ENCODE measurements around the gene IL4R. TPM values are rescaled to one million over a fixed set of nuclear protein-coding genes. Genes with fewer than 3 reads are reported as not detected.
"Not testable (repeated sequence)": the region's sequence is repeated elsewhere in the genome, so short reads cannot be mapped to it uniquely, and the experiment has no call there.

IL4R gene
- polyA plus RNA-seq, 1 donor from 2014 or later, result 69.6 TPM

DNA sequence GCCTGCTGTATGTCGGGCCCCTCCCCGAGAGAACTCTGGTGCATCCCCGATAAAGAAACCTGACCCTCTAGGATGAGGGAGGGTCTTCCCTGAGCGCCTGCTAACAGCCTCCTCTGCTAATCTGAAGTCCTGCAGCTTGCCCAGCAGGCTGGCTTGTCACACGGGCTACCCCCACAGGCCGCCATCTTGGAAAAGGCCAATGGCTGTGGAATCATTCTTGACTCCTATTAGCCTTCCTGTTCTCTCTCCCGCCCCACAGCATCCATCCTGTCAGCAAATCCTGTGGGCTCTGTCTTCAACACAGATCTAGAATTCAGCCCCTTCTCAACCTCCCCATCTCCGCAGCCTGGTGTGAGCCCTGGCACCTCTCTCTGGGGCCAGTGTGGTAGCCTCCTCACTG lies 12.0 kb downstream of the IL4R start:
- no peaks in the 10 kb centered on the region for H3K27me3 Mint-ChIP-seq
- H3K4me1 Mint-ChIP-seq, result peaks cover 0 to 17% (median 16%) of the 10 kb centered on the region in 3 donors
- H3K4me3 Mint-ChIP-seq, result no peak overlapping the region
- no peaks in the 10 kb centered on the region for H3K36me3 Mint-ChIP-seq
- H3K27ac Mint-ChIP-seq, result peak overlapping the region in 2 of 3 donors; percentile 46 to 62
- H3K9me3 Mint-ChIP-seq, result no peaks in the 10 kb centered on the region

- Mint-ChIP-seq H3K4me3 (peak overlapping the region in 1 of 4 donors; percentile 57), H3K9me3 (no peaks in the 10 kb centered on the region), H3K36me3 (no peaks in the 10 kb centered on the region)
These were observed 12.5 kb downstream of the IL4R start for GRCh38 chr16:27326251-27326650.

DNA sequence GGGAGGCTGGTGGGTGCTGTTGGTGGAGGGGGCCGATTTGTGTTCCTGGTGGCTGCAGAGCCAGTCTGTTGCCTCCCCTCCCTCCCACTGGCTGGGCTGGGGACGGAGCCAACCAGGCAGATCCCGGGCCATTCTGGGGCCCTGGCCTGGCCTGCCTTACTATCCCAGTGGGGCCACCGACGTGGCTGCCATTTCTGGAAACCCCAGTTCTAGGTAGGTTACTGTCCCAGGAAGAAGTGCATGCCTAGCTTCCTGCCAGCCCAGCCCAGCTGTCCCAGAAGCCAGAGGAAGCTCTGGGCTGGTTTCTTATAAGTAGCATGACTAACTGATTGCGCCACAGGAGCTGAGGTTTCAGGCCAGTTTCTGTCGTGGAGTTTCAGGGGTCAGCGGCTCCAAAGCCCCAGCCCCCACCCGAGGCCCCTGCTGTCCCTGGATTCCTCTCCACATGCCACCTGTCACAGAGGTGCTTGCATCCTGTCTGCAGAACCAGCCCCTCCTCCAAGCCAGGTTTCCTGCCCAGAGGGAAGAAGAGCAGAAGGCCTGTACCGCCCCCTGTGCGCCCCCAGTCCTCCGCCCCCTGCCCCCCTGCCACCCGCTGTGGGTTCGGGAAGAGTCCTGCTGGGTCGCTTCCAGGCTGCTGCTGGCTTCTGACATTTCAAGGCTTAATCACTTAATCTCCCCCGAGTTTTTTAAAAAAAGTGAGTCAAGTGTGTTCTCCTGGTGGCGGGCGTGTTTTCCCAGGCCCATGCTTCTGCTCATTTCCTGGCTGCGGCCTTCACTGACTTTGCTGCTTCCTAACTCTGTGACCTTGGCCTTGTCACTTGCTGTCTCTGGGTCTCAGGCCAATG lies 13.2 kb downstream of the IL4R start:
- Mint-ChIP-seq H3K4me3 (peak overlapping the region in 1 of 4 donors; percentile 51), H3K27ac (peak overlapping the region in 1 of 3 donors; percentile 59), H3K36me3 (no peaks in the 10 kb centered on the region), H3K4me1 (peaks cover 0 to 12% (median 12%) of the 10 kb centered on the region in 3 donors), H3K27me3 (no peaks in the 10 kb centered on the region), H3K9me3 (no peaks in the 10 kb centered on the region)

More at GRCh38 chr16:27326251-27326650, 12.5 kb downstream of the IL4R start:
- Mint-ChIP-seq H3K27me3 (no peaks in the 10 kb centered on the region), H3K27ac (peak overlapping the region in 1 of 3 donors; percentile 39), H3K4me1 (peaks cover 0 to 15% (median 14%) of the 10 kb centered on the region in 3 donors)

DNA sequence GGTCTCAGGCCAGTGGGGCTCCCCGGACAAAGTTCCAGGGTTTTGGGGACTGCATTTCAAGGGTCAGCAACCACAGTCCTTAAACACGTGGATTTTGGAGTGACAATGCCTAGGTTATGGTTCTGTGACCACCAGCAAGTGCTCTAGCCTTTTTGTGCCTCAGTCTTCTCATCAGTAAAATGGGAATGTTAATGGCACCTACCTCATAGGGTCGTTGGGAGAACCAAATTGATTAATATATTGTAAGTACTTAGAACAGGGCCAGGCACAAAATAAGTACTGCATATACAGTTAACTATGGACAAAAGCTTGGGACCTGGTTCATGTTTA lies 13.8 kb downstream of the IL4R start:
- no peaks in the 10 kb centered on the region for H3K27me3 Mint-ChIP-seq
- no peaks in the 10 kb centered on the region for H3K9me3 Mint-ChIP-seq
- H3K4me3 Mint-ChIP-seq, result peak overlapping the region in 1 of 4 donors; percentile 51
- peaks cover 0 to 12% (median 12%) of the 10 kb centered on the region in 3 donors for H3K4me1 Mint-ChIP-seq
- no peaks in the 10 kb centered on the region for H3K36me3 Mint-ChIP-seq
- peak overlapping the region in 1 of 3 donors; percentile 59 for H3K27ac Mint-ChIP-seq

GRCh38 chr16:27328937-27329336 lies 15.2 kb downstream of the IL4R start:
- peaks cover 0 to 12% (median 11%) of the 10 kb centered on the region in 3 donors for H3K4me1 Mint-ChIP-seq
- no peaks in the 10 kb centered on the region for H3K9me3 Mint-ChIP-seq
- H3K27ac Mint-ChIP-seq, result peak overlapping the region in 2 of 3 donors; percentile 49 to 55
- H3K27me3 Mint-ChIP-seq, result no peaks in the 10 kb centered on the region
- no peak overlapping the region for H3K4me3 Mint-ChIP-seq
- no peaks in the 10 kb centered on the region for H3K36me3 Mint-ChIP-seq

DNA sequence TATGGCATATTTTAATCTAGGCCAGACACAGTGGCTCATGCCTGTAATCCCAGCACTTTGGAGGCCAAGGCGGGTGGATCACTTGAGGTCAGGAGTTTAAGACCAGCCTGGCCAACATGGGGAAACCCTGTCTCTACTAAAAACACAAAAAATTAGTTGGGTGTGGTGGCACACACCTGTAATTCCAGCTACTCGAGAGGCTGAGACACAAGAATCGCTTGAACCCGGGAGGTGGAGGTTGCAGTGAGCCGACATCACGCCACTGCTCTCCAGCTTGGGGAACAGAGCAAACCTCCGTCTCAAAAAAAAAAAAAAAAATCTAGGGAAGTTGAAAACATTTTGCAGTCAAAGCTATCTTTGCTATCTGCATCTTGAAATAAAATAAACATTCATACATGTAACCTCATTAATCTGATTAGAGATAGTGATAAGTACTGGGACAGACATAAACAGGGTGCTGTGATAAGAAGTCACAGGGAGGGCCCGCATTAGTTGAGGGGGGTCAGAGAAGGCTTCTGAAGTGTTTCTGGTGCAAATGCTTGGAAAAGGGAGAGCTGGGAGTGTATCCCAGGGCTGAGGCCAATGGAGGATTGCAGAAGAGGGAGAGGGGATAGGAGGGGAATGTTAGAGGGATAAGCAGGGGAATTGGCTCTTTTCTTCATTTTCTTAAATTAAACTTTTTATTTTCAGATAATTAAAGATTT lies 15.8 kb downstream of the IL4R start:
- Mint-ChIP-seq H3K27ac (peak overlapping the region in 1 of 3 donors; percentile 55), H3K4me1 (peaks cover 0 to 12% (median 11%) of the 10 kb centered on the region in 3 donors)
- not testable (repeated sequence) for H3K9me3 Mint-ChIP-seq, H3K36me3 Mint-ChIP-seq, H3K27me3 Mint-ChIP-seq, H3K4me3 Mint-ChIP-seq

DNA sequence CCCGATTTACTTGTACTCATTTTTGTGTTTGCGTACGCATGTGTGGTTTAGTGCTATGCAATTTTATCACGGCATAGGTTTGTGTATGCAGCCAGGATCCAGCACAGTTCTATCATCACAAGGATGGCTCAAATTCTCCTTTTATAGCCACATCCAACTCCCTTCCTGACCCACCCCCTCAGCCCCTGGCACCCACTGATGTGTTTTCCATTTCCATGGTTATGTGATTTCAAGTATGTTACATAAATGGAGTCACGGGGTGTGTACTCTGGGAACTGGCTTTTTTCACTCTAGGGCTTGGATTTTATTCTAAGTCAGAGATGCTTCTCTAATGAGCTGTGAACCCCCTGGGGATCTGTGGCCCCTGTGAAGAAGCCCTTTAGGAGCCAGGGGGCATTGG lies 16.8 kb downstream of the IL4R start:
- Mint-ChIP-seq H3K4me3 (no peak overlapping the region), H3K4me1 (peaks cover 0 to 12% (median 9%) of the 10 kb centered on the region in 3 donors), H3K9me3 (no peaks in the 10 kb centered on the region), H3K27ac (no peak overlapping the region), H3K36me3 (peaks cover 2% of the 10 kb centered on the region), H3K27me3 (no peaks in the 10 kb centered on the region)

GRCh38 chr16:27332105-27332504 lies 18.3 kb downstream of the IL4R start:
- Mint-ChIP-seq H3K36me3 (peaks cover 5% of the 10 kb centered on the region), H3K27me3 (no peaks in the 10 kb centered on the region), H3K4me3 (peak overlapping the region in 1 of 4 donors; percentile 39), H3K9me3 (no peaks in the 10 kb centered on the region), H3K27ac (no peak overlapping the region), H3K4me1 (peaks cover 0 to 8% (median 7%) of the 10 kb centered on the region in 3 donors)

GRCh38 chr16:27333104-27333503 lies 19.3 kb downstream of the IL4R start:
- Mint-ChIP-seq H3K36me3 (peaks cover 5% of the 10 kb centered on the region), H3K4me3 (no peak overlapping the region), H3K27ac (peak overlapping the region in 2 of 3 donors; percentile 14 to 53), H3K9me3 (no peaks in the 10 kb centered on the region), H3K4me1 (peaks cover 0 to 8% (median 6%) of the 10 kb centered on the region in 3 donors), H3K27me3 (no peaks in the 10 kb centered on the region)

- Mint-ChIP-seq H3K9me3 (no peaks in the 10 kb centered on the region), H3K27ac (peak overlapping the region in 1 of 3 donors; percentile 53), H3K27me3 (no peaks in the 10 kb centered on the region), H3K36me3 (peaks cover 7% of the 10 kb centered on the region), H3K4me1 (peaks cover 0 to 8% (median 6%) of the 10 kb centered on the region in 3 donors), H3K4me3 (no peak overlapping the region)
These were observed 19.8 kb downstream of the IL4R start for GRCh38 chr16:27333549-27333948.

GRCh38 chr16:27334192-27334764 lies 20.5 kb downstream of the IL4R start:
- H3K4me3 Mint-ChIP-seq, result no peak overlapping the region
- no peaks in the 10 kb centered on the region for H3K9me3 Mint-ChIP-seq
- no peaks in the 10 kb centered on the region for H3K27me3 Mint-ChIP-seq
- H3K4me1 Mint-ChIP-seq, result peaks cover 0 to 6% (median 3%) of the 10 kb centered on the region in 3 donors
- H3K27ac Mint-ChIP-seq, result peak overlapping the region in 1 of 3 donors; percentile 70
- peaks cover 7% of the 10 kb centered on the region for H3K36me3 Mint-ChIP-seq

- Mint-ChIP-seq H3K27ac (no peak overlapping the region), H3K4me1 (peaks cover 0 to 6% (median 0%) of the 10 kb centered on the region in 3 donors), H3K4me3 (no peak overlapping the region), H3K36me3 (peaks cover 7% of the 10 kb centered on the region), H3K27me3 (no peaks in the 10 kb centered on the region), H3K9me3 (no peaks in the 10 kb centered on the region)
These were observed 21.1 kb downstream of the IL4R start for GRCh38 chr16:27334838-27335237.

DNA sequence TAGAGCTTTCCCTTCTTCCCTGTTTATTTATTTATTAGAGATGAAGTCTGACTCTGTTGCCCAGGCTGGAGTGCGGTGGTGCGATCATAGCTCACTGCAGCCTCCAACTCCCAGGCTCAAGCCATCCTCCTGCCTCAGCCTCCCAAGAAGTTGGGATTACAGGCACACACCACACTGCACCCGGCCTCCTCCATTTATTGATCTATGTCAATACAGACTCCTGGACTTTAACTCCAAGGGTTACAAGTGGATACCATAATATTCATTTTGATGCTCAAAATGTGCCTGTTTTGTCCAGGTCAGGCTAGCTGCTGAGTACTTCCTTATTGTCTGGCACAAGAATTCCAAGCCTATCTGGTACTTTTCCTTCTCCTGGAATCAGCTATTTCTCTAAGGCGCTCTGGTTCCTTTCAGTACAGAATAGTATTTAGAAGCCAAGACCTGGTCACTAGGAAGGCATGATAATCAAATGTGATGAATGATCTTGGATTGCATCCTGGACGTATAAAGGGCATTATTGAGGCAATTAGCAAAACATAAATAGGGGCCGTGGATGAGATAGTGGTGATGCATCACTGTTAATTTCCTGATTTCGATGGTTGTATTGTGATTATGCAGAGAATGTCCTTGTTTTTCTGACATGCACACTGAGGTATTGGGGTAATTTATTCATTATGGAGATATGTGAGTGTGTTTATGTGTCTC lies 21.7 kb downstream of the IL4R start:
- no peak overlapping the region for H3K4me3 Mint-ChIP-seq
- H3K36me3 Mint-ChIP-seq, result peaks cover 7% of the 10 kb centered on the region
- no peaks in the 10 kb centered on the region for H3K27me3 Mint-ChIP-seq
- H3K9me3 Mint-ChIP-seq, result no peaks in the 10 kb centered on the region
- no peak overlapping the region for H3K27ac Mint-ChIP-seq
- peaks cover 0 to 4% (median 0%) of the 10 kb centered on the region in 3 donors for H3K4me1 Mint-ChIP-seq

GRCh38 chr16:27337024-27337423 lies 23.2 kb downstream of the IL4R start:
- Mint-ChIP-seq H3K36me3 (peaks cover 14% of the 10 kb centered on the region), H3K4me1 (peaks cover 4 to 9% (median 4%) of the 10 kb centered on the region in 3 donors)

More at GRCh38 chr16:27337024-27337423, 23.2 kb downstream of the IL4R start:
- Mint-ChIP-seq H3K4me3 (no peak overlapping the region), H3K27ac (no peak overlapping the region), H3K9me3 (no peaks in the 10 kb centered on the region), H3K27me3 (no peaks in the 10 kb centered on the region)

Data from IgD-negative memory B cell (primary cell).